Measurements from ENCODE around the gene MT1E.

DNA sequence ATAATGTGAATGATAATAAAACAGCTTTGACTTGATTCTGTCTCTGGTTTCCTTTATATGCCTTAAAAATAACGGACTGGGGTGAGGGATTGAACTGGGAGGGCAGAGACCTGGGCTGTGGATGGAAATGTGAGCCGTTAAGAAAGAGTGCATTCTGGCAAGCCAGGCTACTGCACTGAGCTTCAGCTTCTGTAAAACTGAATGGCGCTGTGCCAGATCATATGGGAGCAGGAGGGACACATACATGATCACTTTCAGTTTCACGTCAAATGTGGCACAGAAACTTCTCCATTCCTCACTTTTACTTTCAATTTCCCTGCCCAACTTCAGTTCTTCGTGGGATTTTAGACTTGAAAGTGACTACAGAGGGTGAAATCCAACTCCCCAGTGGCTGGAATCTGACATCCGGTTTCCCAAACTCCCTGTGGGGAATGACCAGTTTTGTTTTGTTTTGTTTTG is 16.1 kb upstream of the MT1E start:
- TF ChIP-seq POLR2A (IDR thresholded peaks at IDR 0.05) (no peak), CTCF (IDR thresholded peaks at IDR 0.05) (no peak)

Data from Peyer's patch (tissue), 4 donors.